HG02884 (cell line): ENCODE data around the gene ACTR6.
"Not testable (repeated sequence)": the region's sequence is repeated elsewhere in the genome, so short reads cannot be mapped to it uniquely, and the experiment has no call there.

Experiments
- ATAC-seq: cut with Tn5 transposase; IDR thresholded peaks from one replicate; pipeline ENCODE4 v1.9.1; 2021; ENCODE audit warnings: mild to moderate bottlenecking, moderate library complexity; ENCODE audit not compliant: unreplicated experiment

The ACTR6 gene

GRCh38 chr12:100184549-100185145 lies 16.0 kb upstream of the ACTR6 start:
- no peak for ATAC-seq

GRCh38 chr12:100185361-100185894 lies 15.2 kb upstream of the ACTR6 start:
- peak; percentile 71 for ATAC-seq

DNA sequence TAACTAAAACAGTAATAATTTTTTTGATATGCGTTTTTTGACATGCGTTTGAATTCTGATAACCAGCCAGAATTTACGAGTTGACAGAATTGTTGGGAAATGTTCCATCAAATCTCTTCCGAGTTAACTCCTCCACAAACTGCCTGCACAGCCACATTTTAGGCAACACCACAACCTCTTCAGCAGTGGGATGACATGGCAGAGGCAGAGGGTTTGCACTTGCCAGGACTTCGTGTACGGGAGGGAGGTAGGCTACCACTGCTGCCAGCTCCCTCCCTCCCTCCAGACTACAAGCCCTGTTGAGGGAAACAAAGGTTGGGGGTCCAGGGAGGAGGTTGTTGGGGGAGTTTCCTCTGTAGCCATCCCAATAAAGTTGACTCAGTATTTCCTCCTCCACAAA lies 14.5 kb upstream of the ACTR6 start:
- ATAC-seq: no peak

DNA sequence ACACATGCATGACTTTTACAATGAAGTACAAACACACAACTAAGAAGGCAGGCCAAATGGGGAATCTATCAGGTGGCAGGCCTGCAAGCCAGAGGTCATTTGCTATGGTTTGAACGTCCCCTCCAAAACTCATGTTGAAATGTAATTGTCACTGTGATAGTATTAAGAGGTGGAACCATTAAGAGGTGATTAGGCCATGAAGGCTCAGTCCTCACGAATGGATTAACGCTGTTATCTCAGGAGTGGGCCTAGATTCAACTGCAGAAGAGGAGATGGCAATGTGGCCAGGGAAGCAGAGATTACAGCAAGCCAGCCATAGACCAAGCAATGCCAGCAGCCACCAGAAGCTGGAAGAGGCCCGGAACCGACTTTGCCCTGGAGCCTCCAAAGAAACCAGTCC lies 13.5 kb upstream of the ACTR6 start:
- no peak for ATAC-seq

GRCh38 chr12:100187857-100188519 lies 12.6 kb upstream of the ACTR6 start:
- no peak for ATAC-seq

GRCh38 chr12:100188888-100189635 lies 11.6 kb upstream of the ACTR6 start:
- not testable (repeated sequence) for ATAC-seq

- ATAC-seq: no peak
These were observed 10.8 kb upstream of the ACTR6 start for GRCh38 chr12:100189636-100190394.

GRCh38 chr12:100193085-100193484 lies 7.5 kb upstream of the ACTR6 start:
- no peak for ATAC-seq

DNA sequence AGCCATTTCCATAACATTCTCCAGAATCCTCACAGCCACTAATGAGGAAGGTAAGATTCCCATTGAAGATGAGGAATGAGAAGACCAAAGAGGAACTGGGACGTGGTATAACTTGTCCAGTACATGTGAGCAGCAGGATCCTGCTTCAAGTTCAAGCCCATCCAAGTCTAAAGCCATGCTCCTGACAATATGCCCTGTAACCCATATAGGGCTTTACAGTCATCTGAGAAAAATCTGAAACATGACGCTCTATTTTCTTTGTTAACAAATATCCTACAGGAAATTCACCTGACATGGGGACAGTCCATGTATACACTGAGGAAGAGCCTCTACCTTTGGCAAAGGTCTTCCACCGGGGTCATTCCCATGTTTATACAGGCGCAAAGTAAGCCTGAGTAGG lies 3.1 kb upstream of the ACTR6 start:
- ATAC-seq: no peak

DNA sequence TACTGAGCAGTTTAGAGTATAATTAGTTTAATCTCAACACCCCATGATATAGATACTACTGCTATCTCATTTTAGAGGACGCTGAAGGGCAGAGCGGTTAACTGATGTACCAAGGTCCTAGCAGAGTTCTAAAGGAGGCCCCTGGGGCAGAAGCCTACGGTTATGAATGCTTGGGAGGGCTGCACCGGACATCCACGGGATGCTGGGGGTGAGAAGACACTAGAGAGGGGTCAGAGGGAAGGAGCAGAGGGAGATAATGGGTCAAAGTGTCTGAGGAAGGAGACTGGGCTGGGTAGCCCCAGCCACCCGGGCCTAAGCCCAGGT lies 1.6 kb upstream of the ACTR6 start:
- no peak for ATAC-seq

DNA sequence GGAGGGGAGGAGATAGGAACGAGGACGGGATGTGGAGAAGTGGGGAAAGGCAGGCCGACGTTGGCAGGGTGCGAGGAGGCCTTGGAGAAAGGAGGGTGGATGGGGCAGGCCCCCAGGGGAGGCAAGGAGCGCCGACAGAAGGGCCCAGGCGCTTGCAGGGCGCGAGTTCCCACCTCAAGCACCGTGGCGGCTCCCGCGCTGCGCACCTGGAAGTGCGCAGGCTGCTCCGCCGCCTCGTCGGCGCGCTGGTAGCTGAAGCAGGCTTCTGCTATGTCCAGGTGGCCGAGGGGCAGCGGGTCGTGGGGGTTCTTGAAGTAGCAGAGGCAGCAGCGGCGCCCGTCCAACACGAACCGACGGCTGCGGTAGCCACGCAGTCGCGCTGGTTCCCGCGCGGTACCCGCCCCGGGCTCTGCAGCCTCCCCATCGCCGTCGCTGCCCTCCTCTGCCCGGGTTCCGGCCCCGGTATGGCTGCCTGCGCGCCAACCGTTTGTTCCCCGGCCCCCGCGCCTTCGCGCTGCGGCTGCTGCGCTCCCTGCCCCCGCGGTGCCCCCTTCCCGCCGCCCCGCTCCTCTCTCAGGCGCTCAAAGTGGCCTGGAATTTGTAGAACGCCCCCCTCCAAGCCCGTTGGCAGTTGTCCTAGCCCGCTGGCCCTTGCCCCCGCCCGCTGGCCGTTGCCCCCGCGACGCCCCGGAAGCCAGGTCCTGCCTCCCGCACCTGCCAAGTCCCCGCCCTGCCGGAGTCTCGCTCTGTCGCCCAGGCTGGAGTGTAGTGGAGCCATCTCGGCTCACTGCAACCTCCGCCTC lies 1.1 kb upstream of the ACTR6 start:
- ATAC-seq: peak; percentile 51

DNA sequence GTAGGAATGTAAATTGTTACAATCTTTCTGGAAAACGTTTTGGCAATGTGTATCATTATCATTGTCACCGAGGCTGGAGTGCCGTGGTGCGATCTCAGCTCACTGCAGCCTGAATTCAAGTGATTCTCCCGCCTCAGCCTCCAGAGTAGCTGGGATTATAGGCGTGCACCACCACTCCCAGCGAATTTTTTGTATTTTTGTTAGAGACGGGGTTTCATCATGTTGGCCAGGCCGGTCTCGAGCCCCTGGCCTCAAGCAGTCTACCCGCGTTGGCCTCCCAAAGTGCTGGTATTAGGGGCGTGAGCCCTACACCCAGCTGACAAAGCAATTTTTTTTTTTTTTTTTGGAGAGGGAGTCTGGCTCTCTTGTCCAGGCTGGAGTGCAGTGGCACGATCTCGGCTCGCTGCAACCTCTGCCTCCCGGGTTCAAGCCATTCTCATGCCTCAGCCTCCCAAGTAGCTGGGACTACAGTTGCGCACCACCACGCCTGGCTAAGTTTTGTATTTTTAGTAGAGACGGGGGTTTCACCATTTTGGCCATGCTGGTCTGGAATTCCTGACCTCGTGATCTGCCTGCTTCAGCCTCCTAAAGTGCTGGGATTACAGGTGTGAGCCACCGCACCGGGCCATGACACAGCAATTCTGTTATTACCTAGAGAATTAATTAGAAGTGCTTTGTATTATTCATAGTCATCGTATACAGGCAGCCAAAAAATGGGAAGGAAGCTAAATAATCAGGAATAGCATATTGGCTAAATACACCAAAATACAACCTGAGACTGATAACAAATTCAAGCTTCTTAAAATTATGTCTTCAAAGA lies 1.2 kb downstream of the ACTR6 start:
- ATAC-seq: no peak

- no peak for ATAC-seq
These were observed 6.7 kb downstream of the ACTR6 start for GRCh38 chr12:100207311-100207710.

GRCh38 chr12:100208834-100209233 lies 8.2 kb downstream of the ACTR6 start:
- no peak for ATAC-seq

DNA sequence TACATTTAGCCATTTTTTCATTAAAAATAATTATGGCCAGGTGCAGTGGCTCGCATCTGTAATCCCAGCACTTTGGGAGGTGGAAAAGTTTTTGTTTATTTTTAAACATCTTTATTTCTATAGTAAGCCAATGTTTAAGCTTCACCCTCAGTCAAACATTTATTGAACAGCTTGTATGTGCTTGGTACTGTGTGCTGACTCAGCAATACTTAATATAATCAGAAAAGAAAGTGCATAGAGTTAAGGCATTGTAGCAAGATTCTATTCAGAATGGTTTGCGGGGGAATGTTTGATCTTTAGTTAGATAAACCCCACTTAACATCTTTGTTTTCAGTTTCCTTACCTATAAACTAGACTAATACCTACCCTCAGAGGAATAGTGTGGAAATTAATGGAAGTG lies 11.1 kb downstream of the ACTR6 start:
- no peak for ATAC-seq

GRCh38 chr12:100213016-100213891 lies 12.6 kb downstream of the ACTR6 start:
- ATAC-seq: no peak

GRCh38 chr12:100214518-100214917 lies 13.9 kb downstream of the ACTR6 start:
- no peak for ATAC-seq

DNA sequence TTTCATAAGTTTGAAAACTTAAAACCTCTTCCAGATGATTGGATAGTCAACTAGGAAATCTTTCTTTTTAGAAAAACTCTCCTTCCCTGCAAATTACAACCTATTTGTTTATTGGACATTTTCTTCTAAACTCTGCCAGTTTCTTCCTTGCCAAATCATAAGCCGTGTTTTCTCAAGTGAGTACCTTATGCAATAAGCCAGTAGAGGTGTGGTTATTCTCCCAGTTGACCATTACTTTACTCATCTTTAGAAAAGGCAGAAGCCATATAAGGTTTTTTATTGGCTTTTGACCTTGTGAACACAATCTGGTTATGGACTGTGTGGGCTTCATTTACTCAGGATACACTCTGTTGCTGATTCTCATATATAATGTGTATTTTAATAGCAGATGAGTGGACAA lies 14.6 kb downstream of the ACTR6 start:
- no peak for ATAC-seq

DNA sequence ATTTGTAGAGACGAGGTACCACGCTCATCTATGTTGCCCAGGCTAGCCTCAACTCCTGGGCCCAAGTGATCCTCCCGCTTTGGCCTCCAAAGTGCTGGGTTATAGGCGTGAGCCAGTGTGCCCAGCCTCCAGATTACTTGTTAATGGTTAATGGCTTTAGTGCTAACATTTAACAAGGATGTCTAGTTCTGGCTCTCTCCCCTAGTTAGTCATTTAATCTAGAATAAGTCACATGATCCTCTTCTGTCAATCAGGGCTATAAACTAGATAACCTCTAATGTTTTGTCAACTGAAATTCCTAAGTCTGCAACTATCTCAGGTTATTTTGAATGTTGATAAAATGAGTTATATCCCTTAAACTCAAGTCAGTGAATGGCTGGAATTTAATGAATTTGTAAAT lies 15.7 kb downstream of the ACTR6 start:
- no peak for ATAC-seq
